RWPE1 (cell line): ENCODE results near the gene PRKAA1.
"Not testable (repeated sequence)": the region's sequence is repeated elsewhere in the genome, so short reads cannot be mapped to it uniquely, and the experiment has no call there.

Source experiments
- CTCF ChIA-PET: fragments of 350-600 bp; sonication (Branson Sonifier 250); formaldehyde crosslinking; extraction: SDS; loops from one replicate; lab custom pipeline; 2021; lab: Yijun Ruan, JAX
- POLR2A ChIA-PET: fragments of 400-600 bp; formaldehyde crosslinking; extraction: SDS; loops from one replicate; lab custom pipeline; 2020; ENCODE audit warnings: antibody characterized with exemption; ENCODE audit not compliant: low non-redundant PET; lab: Yijun Ruan, JAX
- DNase-seq: peaks from one replicate; pipeline ENCODE4 v3.0.0; 2012; ENCODE audit warnings: low spot score
- H3K27ac ChIP-seq: fragments of 450-650 bp; 2 replicates; pipeline ENCODE4 v1.5.1; 2017
- TF ChIP-seq, protein P1 (sequence below): fragments of 450-650 bp; conservative IDR thresholded peaks from 2 replicates; pipeline ENCODE4 v1.5.1; 2017; ENCODE audit warnings: low read depth, mild to moderate bottlenecking

The PRKAA1 gene

DNA sequence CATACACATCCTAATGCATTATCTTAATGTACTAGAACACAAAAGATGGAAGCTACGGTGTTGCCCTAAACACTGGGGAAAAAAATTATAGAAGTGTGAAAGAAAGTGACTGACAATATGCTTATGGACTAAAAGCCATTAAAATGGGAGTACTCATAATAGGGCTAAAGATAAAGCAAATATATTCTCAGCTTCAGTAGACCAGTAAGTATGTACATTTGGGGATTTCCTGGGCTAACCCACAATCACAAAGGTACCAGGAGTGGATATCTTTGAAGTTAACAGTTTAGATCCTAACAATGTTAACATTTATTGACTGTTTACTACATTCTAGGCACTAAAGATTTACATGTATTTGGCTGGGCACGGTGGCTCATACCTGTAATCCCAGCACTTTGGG is 81.6 kb downstream of the PRKAA1 start:
- no peak for DNase-seq
- TF ChIP-seq, protein P1, sequence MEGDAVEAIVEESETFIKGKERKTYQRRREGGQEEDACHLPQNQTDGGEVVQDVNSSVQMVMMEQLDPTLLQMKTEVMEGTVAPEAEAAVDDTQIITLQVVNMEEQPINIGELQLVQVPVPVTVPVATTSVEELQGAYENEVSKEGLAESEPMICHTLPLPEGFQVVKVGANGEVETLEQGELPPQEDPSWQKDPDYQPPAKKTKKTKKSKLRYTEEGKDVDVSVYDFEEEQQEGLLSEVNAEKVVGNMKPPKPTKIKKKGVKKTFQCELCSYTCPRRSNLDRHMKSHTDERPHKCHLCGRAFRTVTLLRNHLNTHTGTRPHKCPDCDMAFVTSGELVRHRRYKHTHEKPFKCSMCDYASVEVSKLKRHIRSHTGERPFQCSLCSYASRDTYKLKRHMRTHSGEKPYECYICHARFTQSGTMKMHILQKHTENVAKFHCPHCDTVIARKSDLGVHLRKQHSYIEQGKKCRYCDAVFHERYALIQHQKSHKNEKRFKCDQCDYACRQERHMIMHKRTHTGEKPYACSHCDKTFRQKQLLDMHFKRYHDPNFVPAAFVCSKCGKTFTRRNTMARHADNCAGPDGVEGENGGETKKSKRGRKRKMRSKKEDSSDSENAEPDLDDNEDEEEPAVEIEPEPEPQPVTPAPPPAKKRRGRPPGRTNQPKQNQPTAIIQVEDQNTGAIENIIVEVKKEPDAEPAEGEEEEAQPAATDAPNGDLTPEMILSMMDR: no peak
- H3K27ac ChIP-seq: no peak overlapping the region
- ChIA-PET POLR2A (no interaction called here), CTCF (interaction anchor here (0.7 to 0.9 kb wide), 2 partner anchors 1003 to 1070 kb away, joined by 3 read pairs; no protein-coding TSS in a partner anchor)

DNA sequence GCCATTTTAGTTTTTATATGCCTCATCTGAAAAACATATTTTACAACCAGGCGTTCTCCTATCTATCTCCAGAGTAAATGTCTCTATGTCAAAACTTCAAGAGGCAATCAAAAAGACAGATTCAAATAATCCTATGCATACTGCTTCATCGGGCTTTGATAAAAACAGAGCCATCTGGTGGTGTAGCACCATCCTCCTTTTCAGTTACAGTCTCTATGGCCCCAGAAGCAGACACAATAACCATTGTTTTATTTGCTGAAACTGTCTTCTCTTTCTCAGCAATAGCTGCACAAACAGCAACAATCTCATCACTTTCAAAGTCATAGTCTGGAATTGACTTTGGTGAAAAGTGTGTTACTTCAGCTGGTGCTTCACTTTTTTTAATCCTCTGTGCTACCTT is 82.2 kb downstream of the PRKAA1 start:
- CTCF ChIA-PET: interaction anchor here (0.7 to 0.9 kb wide), 2 partner anchors 1002 to 1071 kb away, joined by 3 read pairs; no protein-coding TSS in a partner anchor
- TF ChIP-seq, protein P1: no peak
- peak; percentile 14 for DNase-seq

DNA sequence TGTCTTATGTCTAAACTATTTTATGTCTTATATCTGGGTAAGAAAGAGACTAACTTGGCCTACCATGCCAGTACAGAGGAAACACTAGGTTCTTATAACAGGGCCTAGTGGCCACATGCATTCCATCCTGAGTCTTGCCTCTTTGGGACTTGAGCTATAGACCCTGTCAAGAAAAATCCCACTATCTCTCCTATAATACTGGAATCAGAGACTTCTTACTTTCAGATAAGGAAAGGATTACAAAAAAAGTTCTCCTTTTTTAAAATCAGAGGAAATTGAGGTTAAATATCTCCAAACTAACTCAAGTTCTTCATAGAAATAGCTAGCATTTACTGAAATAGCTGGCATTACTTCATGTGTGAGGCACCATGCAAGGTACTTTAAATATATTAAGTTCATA is 84.2 kb downstream of the PRKAA1 start:
- no peak for DNase-seq
- POLR2A ChIA-PET: interaction anchor here (1.0 kb wide), 1 partner anchor 34 kb away, joined by 3 read pairs; the partner anchor contains the start of gene PTGER4
- TF ChIP-seq, protein P1: no peak
- H3K27ac ChIP-seq: no peak overlapping the region
- CTCF ChIA-PET: no interaction called here

More for the DNA sequence above, 82.2 kb downstream of the PRKAA1 start:
- H3K27ac ChIP-seq: no peak overlapping the region
- POLR2A ChIA-PET: no interaction called here

DNA sequence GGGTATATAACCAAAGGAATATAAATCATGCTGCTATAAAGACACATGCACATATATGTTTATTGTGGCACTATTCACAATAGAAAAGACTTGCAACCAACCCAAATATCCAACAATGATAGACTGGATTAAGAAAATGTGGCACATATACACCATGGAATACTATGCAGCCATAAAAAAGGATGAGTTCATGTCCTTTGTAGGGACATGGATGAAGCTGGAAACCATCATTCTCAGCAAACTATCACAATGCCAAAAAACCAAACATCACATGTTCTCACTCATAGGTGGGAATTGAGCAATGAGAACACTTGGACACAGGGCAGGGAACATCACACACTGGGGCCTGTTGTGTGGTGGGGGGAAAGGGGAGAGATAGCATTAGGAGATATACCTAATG is 87.6 kb downstream of the PRKAA1 start:
- CTCF ChIA-PET, H3K27ac ChIP-seq, DNase-seq, POLR2A ChIA-PET: not testable (repeated sequence)
